HG03097 (cell line): ENCODE results near the gene FAH.

Experiments used
- ATAC-seq: cut with Tn5 transposase; IDR thresholded peaks from one replicate; pipeline ENCODE4 v1.9.1; 2021; ENCODE audit not compliant: unreplicated experiment, low FRiP score

Gene FAH

DNA sequence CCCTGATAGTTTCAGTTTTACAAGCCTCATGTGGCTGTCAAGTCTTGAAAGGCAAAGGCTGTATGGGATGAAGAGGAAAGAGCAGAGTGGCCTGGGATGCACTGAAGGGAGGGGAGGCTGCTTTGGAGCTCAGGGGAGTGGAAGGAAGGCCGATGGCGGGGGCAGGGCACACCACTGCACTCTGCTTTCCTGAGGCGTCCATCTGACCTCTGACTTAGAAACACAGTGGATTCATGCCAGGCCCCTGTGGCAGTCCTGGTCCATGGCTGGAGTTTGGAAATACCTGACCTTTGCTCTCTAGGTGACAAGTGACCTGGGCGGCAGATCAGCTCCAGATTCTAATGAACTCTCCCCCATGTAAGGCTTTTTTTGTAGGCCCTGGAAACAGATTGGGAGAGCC lies 19.0 kb downstream of the FAH start:
- no peak for ATAC-seq

DNA sequence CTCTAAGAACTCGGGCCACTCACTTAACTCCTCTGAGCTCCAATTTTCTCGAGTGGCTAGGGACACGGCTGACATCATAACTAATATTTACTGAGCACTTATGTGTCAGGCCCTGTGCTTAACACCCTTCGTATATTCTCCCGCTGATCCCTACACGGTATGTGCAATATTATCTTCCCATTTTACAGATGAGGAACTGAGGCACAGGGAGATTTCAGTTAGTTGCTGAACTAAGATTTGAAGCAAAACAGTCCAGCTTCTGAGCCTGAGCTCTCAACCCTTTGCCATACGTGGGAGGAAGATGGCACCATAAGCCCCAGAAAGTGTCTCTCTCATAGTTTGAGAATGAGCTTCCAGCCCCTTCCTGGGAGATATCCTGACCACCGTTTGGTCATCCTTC lies 19.6 kb downstream of the FAH start:
- no peak for ATAC-seq

DNA sequence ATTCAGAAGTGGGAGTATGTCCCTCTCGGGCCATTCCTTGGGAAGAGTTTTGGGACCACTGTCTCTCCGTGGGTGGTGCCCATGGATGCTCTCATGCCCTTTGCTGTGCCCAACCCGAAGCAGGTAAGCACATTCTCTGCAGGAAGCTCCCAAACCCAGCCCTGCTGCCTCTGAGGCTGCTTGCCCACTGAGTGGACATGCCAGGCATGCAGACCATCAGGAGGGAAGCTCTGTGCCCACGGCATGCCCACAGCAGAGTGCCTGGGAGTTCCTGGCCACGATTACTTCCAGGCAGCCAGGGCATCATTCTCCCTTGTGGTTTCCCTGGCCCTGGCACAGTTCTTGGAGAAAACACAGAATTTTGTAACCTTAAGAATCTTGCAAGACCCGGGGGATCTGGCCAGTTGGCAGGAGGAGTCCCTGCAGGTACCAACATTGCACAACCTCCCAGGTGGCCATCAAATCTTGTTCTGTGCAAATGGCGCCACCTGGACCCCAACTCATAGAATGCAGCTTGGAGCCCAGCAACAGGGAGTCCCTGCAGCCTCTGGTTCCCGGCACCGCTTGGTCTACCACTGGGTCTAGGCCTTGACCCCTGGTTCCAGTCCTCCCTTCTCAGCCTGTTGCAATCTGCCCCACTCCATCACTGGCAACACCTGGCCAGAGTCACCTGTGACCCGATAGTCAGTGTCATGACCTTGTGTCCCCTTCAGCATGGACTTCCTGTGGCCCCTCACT lies 20.4 kb downstream of the FAH start:
- ATAC-seq, result no peak

DNA sequence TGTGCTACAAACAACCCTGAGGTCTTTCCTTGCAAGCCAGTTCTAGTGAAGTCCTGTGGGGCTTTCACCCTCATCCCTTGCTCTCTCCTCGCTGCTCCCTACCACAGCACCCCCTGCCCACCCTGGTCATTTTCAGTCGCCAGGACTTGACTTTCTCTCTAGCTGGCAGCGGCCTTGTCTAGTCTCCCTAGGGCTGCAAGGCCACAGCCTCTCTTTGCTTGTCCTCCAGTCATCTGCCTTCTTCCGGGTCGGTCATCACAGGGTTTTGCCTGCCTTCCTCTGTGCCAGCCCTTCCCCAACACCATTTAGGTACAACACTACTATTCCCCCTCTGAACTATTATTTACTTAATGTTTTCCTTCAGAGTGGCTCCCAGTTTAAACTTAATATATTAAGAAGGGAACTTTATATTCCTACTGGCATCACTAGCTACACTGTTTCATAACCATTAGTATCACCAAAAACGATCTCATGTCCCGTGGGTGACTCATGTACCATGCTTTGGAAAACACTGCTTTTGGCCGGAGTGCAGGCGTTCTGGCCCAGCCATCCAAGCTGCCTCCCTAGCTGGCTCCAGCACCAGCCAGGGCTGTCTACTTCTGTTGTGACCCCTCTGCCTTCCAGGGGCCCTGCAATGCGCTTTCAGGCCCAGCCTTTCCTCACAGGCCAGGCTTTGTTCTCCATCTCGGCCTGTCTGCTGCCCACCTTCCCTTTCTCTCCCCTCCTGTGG lies 21.4 kb downstream of the FAH start:
- ATAC-seq, result no peak

GRCh38 chr15:80175436-80175835 lies 22.6 kb downstream of the FAH start:
- no peak for ATAC-seq

- no peak for ATAC-seq
Measured at GRCh38 chr15:80176443-80176842, 23.6 kb downstream of the FAH start.

GRCh38 chr15:80177156-80177555 lies 24.4 kb downstream of the FAH start:
- no peak for ATAC-seq

DNA sequence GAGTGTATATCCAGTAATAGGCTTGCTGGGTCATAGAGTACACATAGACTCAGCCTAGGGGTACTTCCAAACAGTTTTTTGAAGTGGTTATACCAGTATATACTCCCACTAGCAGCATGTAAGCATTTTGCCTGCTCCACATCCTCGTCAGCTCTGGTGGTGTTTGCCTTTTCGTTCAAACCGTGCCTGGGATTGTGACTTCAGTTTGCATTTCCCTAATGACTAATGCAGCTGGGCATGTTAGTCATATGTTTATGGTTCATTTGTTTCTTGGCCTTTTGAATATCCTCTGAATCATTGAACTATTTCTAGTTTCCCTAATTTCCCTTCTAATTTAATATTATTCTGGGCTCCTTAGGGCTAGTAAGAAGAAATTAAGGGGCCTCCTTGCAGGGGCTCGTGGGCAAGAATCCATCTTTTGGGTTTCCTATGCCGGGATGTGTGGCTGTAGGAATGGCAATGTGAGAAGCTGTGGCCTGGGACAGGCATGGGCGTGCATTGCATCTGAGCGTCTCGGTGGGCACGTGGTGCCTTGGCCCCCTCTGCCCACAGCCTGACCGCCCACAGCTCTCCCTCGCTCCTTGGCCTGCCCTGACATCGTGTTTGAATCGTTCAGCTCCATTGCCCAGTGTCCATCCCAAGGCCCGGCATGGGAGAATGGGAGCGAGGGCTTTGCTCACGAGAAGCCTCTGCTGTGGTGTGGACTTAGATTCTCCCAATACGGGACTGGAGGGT lies 26.4 kb downstream of the FAH start:
- ATAC-seq, result no peak

- no peak for ATAC-seq
Measured at GRCh38 chr15:80179935-80180334, 27.1 kb downstream of the FAH start.

DNA sequence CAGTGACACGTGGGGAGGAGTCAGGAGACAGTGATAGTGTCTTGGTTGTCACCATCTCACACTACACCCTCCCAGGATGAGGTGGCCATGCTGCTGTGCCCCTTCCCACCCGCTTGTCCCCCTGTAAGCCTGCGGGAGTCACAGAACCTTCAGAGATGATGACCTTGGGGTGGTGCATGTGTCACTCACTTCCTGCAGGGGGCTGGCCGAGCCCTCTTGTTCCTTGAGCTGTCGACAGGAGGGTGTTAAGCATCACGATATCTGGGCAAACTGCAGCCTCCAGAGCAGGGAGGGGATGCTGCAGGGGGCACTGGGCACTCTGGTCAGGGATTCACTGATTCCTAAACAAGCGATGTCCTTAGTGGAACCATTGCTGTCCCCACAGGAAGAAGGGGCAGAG lies 27.7 kb downstream of the FAH start:
- no peak for ATAC-seq

DNA sequence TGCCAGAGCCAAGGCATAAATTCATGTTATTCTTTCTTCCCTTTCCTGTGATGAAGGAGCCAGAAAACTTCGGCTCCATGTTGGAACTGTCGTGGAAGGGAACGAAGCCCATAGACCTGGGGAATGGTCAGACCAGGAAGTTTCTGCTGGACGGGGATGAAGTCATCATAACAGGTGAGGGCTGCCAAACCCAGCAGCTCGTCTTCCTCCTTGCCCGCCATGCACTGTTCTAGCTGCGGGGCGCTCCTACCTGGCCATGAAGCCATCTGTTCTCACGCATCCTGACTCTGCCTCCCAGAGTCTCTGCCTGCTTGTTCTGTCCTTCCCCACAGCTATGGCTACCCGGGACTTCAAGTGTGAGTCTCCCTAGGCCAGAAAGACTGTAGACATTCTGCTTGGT lies 28.2 kb downstream of the FAH start:
- no peak for ATAC-seq

DNA sequence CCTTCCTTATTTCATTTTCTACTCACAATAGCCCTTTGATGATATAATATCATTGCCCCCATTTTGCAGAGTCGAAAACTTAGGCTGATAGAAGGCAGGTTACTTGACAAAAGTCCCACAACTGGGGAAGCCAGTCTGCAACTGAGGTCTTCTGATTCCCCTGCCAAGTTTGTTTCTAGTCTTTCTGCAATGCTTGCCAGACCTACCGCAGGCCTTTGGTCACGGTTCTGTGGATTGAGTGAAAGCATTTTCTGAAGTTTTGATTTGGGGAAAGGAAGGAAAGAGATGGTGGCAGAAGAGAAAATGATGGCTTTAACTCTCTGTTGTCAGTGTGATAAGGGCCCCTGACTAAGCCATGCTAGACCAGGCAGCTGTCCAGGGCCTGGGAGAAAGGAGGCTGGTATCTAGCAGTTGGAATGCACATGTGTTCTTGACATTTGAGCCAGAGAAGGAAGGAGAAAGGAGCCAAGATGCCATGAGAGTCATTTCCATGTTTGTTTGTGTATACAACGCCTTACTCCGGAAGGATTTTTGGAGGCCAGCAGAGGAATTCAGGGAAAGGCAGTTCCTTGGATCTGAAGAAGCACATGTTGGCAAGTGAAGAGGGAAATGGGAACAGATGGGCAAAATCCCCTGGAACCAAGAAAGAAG lies 29.9 kb downstream of the FAH start:
- no peak for ATAC-seq

GRCh38 chr15:80183306-80183705 lies 30.5 kb downstream of the FAH start:
- ATAC-seq, result no peak

DNA sequence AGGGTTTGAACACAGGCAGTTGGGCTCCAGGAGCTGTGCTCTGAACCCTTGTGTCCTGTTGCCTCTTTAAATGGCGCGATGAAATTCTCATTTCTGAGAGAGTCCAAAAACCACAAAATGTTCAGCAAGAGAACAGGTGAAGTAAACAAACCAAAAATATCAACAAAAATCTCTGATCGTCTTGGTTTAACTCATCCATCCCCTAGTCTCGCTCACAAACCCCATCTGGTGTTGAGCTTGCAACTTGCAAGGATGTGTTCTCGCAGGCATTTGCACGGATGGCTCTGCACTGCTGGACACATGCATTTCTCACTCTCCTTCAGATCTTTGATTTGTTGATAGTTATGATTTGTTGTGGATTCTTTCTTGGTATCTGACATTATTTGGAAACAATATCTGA lies 31.1 kb downstream of the FAH start:
- ATAC-seq, result no peak

GRCh38 chr15:80184554-80184953 lies 31.8 kb downstream of the FAH start:
- ATAC-seq, result no peak

DNA sequence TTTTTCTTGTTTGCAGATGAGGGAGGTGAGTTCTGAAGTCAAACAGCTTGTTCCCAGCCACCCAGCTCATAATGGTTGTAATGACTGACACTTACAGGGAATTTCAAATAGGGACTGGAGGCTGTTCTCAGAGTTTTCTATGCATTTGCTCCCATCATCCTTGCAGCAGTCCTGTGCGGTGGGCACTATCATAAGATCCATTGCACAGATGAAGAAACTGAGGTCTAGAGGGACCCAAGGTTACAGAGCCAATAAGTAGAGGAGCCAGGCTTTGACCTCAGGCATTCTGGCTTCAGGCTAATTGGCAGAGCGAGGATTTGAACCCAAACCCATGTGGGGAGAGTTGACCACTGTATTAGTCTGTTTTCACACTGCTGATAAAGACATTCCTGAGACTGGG lies 32.4 kb downstream of the FAH start:
- ATAC-seq, result no peak

DNA sequence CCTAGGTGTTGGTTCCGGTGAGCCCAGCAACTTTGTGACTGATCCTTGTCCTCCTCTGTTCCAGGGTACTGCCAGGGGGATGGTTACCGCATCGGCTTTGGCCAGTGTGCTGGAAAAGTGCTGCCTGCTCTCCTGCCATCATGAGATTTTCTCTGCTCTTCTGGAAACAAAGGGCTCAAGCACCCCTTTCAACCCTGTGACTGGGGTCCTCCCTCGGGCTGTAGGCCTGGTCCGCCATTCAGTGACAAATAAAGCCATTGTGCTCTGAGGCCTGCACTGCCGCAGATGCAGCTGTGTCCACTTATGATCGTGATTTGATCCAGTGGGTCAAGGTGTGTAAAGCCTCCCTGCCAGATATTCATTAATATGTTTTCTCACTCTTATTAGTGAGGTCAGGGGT lies 33.3 kb downstream of the FAH start:
- no peak for ATAC-seq

DNA sequence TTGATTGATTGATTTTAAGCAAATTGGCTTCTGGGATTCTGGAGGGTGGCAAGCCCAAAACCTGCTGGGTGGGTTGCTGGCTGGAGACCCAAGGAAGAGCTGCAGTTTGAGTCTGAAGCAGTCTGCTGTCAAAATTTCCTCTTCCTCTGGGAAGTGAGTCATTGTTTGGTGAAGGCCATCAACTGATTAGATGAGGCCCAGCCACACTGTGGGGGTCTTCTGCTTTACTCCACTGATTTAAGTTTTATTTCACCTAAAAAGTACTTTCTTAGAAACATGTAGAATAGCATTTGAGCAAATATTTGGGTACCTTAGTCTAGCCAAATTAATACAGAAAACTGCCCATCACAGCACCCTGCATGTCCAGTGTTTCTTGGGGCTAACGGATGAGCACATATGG lies 33.8 kb downstream of the FAH start:
- ATAC-seq, result no peak

DNA sequence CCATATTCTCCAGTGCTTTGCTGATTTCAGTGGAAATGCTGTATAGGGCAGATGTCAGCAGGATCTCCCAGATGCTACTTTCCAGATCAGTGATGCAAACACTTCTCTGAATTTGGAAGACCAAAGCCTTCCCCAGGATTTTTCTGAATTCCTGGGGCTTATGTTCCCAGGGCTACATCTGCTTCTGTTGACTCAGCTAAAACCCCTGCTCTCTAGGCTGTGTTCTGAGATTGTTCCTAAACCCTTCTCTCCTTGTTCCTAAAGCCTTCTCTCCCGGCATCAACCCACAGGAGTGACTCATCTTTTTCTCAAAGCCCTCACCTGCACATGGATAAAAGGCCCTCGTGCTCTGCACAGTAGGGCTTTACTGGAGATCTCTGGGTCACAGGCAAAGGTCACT lies 35.5 kb downstream of the FAH start:
- no peak for ATAC-seq

- no peak for ATAC-seq
Measured at GRCh38 chr15:80191198-80191597, 38.4 kb downstream of the FAH start.

DNA sequence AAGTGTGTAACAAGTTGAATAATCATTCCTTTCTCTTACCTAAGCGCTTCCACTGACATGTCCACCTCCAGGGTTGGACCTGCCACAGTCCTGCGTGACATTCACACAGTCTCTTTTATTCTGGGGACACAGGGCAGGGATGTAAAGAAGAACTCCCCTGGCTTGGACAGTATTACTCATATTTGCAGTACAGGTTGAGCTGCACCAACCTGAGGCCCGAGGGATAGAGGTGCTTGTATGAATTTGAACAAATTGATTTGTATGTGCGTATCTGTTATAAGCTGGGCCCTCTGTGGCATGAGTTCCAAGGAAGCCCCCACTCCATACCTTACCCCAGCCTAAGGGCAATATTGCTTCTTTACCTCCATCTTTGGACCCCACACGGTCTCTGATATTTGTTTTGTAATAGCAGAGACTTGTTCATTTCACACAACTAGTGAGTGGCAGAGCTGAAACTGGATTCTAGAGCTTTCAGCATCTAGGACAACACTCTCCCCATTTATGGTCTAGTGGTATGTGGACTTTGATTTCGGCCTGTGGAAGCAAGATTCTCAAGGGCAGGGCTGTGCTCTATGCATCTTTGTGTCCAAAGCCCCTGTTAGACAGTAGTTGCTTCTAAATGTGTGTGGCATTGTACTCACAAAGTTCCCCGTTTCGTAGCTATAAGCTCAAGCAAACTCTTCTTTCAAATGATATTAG lies 39.2 kb downstream of the FAH start:
- ATAC-seq, result no peak
